GM12873 (cell line): ENCODE results near the gene RASSF9.

Experiments used
- TF ChIP-seq, protein P1 (sequence below): IDR thresholded peaks from 2 replicates; pipeline ENCODE4 v1.5.1; 2012; ENCODE audit warnings: low read depth, mild to moderate bottlenecking, moderate library complexity, low read length, control low read depth; ENCODE audit not compliant: insufficient read depth; ENCODE audit errors: missing control alignments

Gene RASSF9

DNA sequence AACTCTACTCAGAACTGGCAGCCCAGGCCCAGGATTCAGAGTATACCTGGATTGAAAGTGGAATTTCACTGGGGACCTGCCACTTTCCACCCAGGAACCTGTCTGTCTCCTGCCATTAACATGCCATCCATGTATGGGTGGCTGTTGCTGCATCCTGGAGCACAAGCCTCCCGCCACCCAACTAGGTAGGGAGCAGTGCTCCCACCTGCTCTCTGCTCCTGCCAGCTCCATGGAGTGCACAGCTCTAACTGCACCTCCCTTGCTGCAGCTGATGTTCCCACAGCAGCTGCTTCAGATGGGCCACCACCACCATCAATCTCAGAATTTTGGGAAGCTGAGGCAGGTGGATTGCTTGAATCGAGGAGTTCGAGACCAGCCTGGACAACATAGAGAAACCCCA, 20.8 kb upstream of the RASSF9 start:
- TF ChIP-seq, protein P1, sequence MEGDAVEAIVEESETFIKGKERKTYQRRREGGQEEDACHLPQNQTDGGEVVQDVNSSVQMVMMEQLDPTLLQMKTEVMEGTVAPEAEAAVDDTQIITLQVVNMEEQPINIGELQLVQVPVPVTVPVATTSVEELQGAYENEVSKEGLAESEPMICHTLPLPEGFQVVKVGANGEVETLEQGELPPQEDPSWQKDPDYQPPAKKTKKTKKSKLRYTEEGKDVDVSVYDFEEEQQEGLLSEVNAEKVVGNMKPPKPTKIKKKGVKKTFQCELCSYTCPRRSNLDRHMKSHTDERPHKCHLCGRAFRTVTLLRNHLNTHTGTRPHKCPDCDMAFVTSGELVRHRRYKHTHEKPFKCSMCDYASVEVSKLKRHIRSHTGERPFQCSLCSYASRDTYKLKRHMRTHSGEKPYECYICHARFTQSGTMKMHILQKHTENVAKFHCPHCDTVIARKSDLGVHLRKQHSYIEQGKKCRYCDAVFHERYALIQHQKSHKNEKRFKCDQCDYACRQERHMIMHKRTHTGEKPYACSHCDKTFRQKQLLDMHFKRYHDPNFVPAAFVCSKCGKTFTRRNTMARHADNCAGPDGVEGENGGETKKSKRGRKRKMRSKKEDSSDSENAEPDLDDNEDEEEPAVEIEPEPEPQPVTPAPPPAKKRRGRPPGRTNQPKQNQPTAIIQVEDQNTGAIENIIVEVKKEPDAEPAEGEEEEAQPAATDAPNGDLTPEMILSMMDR = no peak

DNA sequence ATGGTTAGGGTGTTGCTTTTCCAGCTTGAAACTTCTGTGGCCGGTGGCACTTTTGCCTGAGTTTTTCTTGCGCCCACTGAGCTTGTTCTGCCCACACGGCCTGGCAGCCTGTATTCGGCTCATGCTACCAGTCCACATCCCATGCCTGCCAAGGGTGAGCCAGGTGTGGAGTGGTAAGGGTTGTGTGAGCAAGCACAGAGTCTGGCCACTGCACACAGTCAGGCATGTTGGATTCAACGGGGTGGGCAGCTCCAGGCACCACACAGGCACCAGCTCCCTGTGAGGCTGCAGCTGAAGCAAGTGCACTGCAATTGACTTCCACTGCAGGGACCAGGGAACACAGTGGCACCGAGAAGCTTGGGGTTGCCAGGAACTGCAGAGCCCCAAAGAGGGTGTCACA, 19.1 kb upstream of the RASSF9 start:
- TF ChIP-seq, protein P1 = no peak

DNA sequence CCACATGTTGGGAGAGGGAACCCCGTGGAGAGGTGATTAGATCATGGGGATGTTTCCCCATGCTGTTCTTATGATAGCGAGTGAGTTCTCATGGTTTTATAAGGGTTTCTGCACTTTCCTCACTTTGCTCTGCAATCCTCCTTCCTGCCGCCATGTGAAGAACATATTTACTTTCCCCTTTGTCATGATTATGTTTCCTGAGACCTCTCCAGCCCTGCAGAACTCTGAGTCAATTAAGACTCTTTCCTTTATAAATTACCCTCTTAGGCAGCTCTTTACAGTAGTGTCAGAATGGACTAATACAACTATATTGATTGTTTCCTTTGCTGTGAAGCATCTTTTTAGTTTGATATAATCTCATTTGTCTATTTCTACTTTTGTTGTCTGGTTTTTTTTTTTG, 13.1 kb upstream of the RASSF9 start:
- TF ChIP-seq, protein P1 = no peak

DNA sequence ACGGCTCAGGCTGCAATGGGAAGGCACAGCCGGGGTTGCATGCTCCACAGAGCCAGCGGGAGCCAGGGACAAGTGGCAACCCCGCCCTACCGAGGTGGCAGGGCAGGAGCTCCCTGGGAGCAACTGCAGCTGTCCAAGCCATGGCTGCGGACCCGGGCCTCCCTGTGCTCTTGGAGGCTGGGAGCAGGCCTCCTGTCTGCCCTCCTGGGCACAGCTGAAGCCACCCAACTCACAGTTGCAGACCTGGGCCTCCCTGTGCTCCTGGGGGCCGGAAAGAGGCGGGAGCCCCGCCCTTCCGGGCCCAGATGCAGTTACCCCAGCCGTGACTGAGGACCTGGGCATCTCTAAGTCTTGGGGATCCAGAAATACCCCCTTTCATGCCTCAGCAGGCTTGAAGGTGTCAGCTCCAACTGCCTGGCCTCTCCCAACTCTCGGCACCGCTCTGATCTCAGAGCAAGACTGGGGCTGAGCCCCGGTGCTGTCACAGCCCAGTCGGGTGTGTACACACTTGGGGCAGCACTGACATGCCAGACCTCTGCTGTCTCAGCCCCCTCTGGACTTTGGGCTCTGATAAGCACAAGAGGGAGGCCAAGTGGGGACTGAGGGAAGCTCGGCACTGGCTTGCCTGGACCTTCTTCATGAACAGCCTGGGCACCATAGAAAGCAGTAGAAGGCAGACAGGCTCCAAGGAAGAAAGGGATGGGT, 7.5 kb upstream of the RASSF9 start:
- TF ChIP-seq, protein P1 = no peak

DNA sequence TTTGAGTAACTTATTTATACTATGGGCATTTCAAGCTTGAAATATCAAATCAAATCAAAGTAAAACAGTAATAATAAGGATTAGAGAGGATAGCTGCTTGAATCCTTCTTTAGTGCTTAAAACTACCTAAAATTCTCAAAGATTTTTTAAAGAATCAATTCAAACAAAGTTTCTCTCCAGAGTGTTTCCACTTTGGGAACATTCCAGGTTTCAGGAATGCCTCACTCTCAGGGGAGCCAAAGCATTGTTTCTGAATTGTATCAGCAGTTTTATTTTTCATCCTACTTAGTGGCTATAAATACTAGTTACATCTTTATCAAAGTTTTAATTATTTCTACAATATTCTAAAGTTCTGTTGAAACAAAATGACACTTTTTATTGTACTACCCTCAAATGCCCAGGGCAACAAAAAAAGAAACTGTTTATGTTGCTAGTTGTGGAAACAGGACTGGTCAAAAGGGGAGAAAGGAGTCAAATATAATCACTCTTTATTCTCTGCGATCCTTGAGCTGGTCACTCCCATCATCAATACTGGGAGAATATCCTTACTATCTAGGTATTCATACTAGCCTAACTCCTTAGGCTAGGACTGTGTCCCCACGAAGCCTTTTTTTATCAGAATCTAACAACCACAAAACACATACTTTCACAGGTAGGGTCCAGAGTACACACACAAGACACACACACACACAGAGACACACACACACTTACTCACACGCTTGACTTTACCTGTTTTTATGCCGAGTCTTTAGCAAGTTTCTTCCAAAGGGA, 598 bp downstream of the RASSF9 start:
- TF ChIP-seq, protein P1 = no peak

DNA sequence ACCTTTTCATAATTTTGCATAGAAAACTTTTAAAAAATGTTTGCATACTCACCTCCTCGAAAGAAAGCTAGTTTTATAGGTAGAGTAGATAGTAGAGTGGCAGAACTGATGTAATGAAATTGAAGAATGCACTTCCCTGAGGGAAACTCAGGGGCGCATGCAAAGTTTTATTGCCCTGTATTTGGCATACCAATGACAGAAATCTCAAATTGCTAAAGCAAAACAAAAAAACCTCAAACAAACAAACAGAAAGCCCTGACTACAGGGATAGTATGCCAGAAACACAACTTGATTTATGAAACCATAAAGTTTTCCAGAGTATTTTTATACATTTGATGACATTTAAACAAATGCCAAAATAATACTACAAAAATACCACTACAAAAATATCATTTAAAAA, 1.8 kb downstream of the RASSF9 start:
- TF ChIP-seq, protein P1 = no peak

DNA sequence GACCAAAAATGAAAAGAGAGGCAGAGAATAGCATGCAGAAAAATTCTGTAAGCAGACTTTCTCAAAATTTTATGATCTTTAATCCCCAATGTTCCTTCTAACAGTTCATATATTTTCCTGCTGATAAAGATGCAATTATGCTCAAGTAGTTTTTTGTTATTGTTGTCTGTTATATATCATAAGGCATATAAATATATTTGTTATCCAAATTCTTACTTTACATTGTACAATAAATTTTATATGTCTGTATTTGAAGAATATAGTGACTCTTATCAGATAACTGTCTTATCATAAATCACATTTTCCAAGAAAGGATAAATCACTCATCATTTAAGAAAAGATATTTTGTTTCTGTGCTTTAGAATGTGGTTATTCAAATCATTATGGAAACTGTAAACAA, 2.6 kb downstream of the RASSF9 start:
- TF ChIP-seq, protein P1 = no peak
